Adipocyte (in vitro differentiated cells): Measurements from ENCODE around the gene AFF3.
"Not testable (repeated sequence)": the region's sequence is repeated elsewhere in the genome, so short reads cannot be mapped to it uniquely, and the experiment has no call there.

Experiments used
- DNase-seq: peaks from one replicate; pipeline ENCODE4 v3.0.0-alpha.2; 2015; ENCODE audit warnings: low read depth
- H3K27me3 ChIP-seq: replicated peaks from 2 replicates; pipeline ENCODE4 v1.7.0; 2013; ENCODE audit warnings: mild to moderate bottlenecking, low read length, moderate library complexity; ENCODE audit not compliant: control insufficient read depth, insufficient read depth
- H3K36me3 ChIP-seq: 2 replicates; pipeline ENCODE4 v1.7.0; 2013; ENCODE audit warnings: low read length, mild to moderate bottlenecking, moderate library complexity; ENCODE audit not compliant: control insufficient read depth, insufficient read depth, severe bottlenecking
- H3K4me1 ChIP-seq: 2 replicates; pipeline ENCODE4 v1.7.0; 2013; ENCODE audit warnings: mild to moderate bottlenecking, low read length, moderate library complexity; ENCODE audit not compliant: control insufficient read depth, insufficient read depth
- H3K4me3 ChIP-seq: 2 replicates; pipeline ENCODE4 v1.7.0; 2013; ENCODE audit warnings: mild to moderate bottlenecking, low read length, moderate library complexity
- H3K9ac ChIP-seq: 2 replicates; pipeline ENCODE4 v1.7.0; 2013; ENCODE audit warnings: mild to moderate bottlenecking, low read length, moderate library complexity
- H3K9me3 ChIP-seq: 2 replicates; pipeline ENCODE4 v1.7.0; 2013; ENCODE audit warnings: mild to moderate bottlenecking, low read length, moderate library complexity; ENCODE audit not compliant: control insufficient read depth

The AFF3 gene

GRCh38 chr2:99938250-99938649 lies 204.1 kb downstream of the AFF3 start:
- no peaks in the 10 kb centered on the region for H3K36me3 ChIP-seq
- peaks cover 8% of the 10 kb centered on the region for H3K9me3 ChIP-seq
- DNase-seq: no peak
- H3K4me3 ChIP-seq: no peak overlapping the region
- peaks cover 13% of the 10 kb centered on the region for H3K27me3 ChIP-seq
- H3K4me1 ChIP-seq: no peaks in the 10 kb centered on the region
- H3K9ac ChIP-seq: no peak overlapping the region

- H3K9me3 ChIP-seq: no peaks in the 10 kb centered on the region
- H3K36me3 ChIP-seq: no peaks in the 10 kb centered on the region
- no peaks in the 10 kb centered on the region for H3K4me1 ChIP-seq
- no peak for DNase-seq
- H3K9ac ChIP-seq: no peak overlapping the region
- no peak overlapping the region for H3K4me3 ChIP-seq
- H3K27me3 ChIP-seq: peaks cover 9% of the 10 kb centered on the region
Measured at GRCh38 chr2:99936065-99936464, 206.3 kb downstream of the AFF3 start.

- H3K27me3 ChIP-seq: peaks cover 13% of the 10 kb centered on the region
- no peak overlapping the region for H3K4me3 ChIP-seq
- H3K36me3 ChIP-seq: no peaks in the 10 kb centered on the region
- no peak overlapping the region for H3K9ac ChIP-seq
- H3K9me3 ChIP-seq: no peaks in the 10 kb centered on the region
- no peaks in the 10 kb centered on the region for H3K4me1 ChIP-seq
- DNase-seq: no peak
Measured at GRCh38 chr2:99935662-99936061, 206.7 kb downstream of the AFF3 start.

- Histone ChIP-seq H3K4me1 (no peaks in the 10 kb centered on the region), H3K4me3 (no peak overlapping the region), H3K27me3 (peaks cover 23% of the 10 kb centered on the region)
Measured at GRCh38 chr2:99933894-99934650, 208.3 kb downstream of the AFF3 start.

GRCh38 chr2:99933491-99933890 lies 208.9 kb downstream of the AFF3 start:
- H3K27me3 ChIP-seq: peaks cover 23% of the 10 kb centered on the region
- not testable (repeated sequence) for H3K9ac ChIP-seq, H3K36me3 ChIP-seq, H3K9me3 ChIP-seq, H3K4me1 ChIP-seq, H3K4me3 ChIP-seq, DNase-seq

More at GRCh38 chr2:99933894-99934650, 208.3 kb downstream of the AFF3 start:
- no peaks in the 10 kb centered on the region for H3K9me3 ChIP-seq
- H3K36me3 ChIP-seq: no peaks in the 10 kb centered on the region
- H3K9ac ChIP-seq: no peak overlapping the region
- no peak for DNase-seq

- DNase-seq: no peak
- no peaks in the 10 kb centered on the region for H3K9me3 ChIP-seq
Measured at GRCh38 chr2:99928470-99929053, 213.8 kb downstream of the AFF3 start.

GRCh38 chr2:99927690-99928207 lies 214.6 kb downstream of the AFF3 start:
- H3K4me3 ChIP-seq, H3K9ac ChIP-seq, H3K36me3 ChIP-seq, H3K9me3 ChIP-seq, DNase-seq, H3K4me1 ChIP-seq: not testable (repeated sequence)
- H3K27me3 ChIP-seq: peaks cover 15% of the 10 kb centered on the region

More at GRCh38 chr2:99928470-99929053, 213.8 kb downstream of the AFF3 start:
- Histone ChIP-seq H3K27me3 (peaks cover 15% of the 10 kb centered on the region), H3K9ac (no peak overlapping the region), H3K36me3 (no peaks in the 10 kb centered on the region), H3K4me3 (no peak overlapping the region), H3K4me1 (no peaks in the 10 kb centered on the region)

GRCh38 chr2:99926986-99927385 lies 215.4 kb downstream of the AFF3 start:
- no peak overlapping the region for H3K4me3 ChIP-seq
- no peaks in the 10 kb centered on the region for H3K4me1 ChIP-seq
- H3K9ac ChIP-seq: no peak overlapping the region
- H3K27me3 ChIP-seq: peaks cover 19% of the 10 kb centered on the region
- peaks cover 4% of the 10 kb centered on the region for H3K9me3 ChIP-seq
- H3K36me3 ChIP-seq: no peaks in the 10 kb centered on the region
- DNase-seq: peak; percentile 29

GRCh38 chr2:99925960-99926359 lies 216.4 kb downstream of the AFF3 start:
- Histone ChIP-seq H3K36me3 (no peaks in the 10 kb centered on the region), H3K9me3 (peaks cover 13% of the 10 kb centered on the region), H3K4me1 (no peaks in the 10 kb centered on the region), H3K27me3 (peaks cover 17% of the 10 kb centered on the region), H3K4me3 (no peak overlapping the region), H3K9ac (no peak overlapping the region)
- no peak for DNase-seq

GRCh38 chr2:99922664-99923063 lies 219.7 kb downstream of the AFF3 start:
- Histone ChIP-seq H3K36me3 (no peaks in the 10 kb centered on the region), H3K4me3 (no peak overlapping the region), H3K27me3 (peaks cover 3% of the 10 kb centered on the region), H3K9ac (no peak overlapping the region), H3K9me3 (peaks cover 13% of the 10 kb centered on the region), H3K4me1 (no peaks in the 10 kb centered on the region)
- DNase-seq: no peak

- Histone ChIP-seq H3K27me3 (peaks cover 3% of the 10 kb centered on the region), H3K4me3 (no peak overlapping the region), H3K36me3 (no peaks in the 10 kb centered on the region), H3K9me3 (peaks cover 13% of the 10 kb centered on the region), H3K4me1 (no peaks in the 10 kb centered on the region), H3K9ac (no peak overlapping the region)
- DNase-seq: no peak
Measured at GRCh38 chr2:99921903-99922302, 220.5 kb downstream of the AFF3 start.
